ENCODE results near the gene TASOR2. TPM values are rescaled to one million over a fixed set of nuclear protein-coding genes. Genes with fewer than 3 reads are reported as not detected.

TASOR2 gene
- total RNA-seq, 1 experiment from 2014 or later = 80.3 TPM

- no peak for ATAC-seq
- BruUV-seq (replicated peaks) = no TSS peak
These were observed 38.6 kb upstream of the TASOR2 start for GRCh38 chr10:5645944-5646617.

More at GRCh38 chr10:5645944-5646617, 38.6 kb upstream of the TASOR2 start:
- Histone ChIP-seq H2AFZ (ENCODE audit: low read depth, low read length, poor library complexity, severe bottlenecking) (no peak overlapping the region), H3K27me3 (ENCODE audit: insufficient read depth, low read length) (no peaks in the 10 kb centered on the region), H3K9ac (ENCODE audit: low read length) (no peak overlapping the region), H3K4me2 (ENCODE audit: low read length) (no peak overlapping the region), H3K79me2 (ENCODE audit: insufficient read depth, low read length) (no peaks in the 10 kb centered on the region), H3K4me3 (replicated peaks in 1 of 2; ENCODE audit: low read depth in 1 of 2, low read length in 2 of 2) (no peak overlapping the region), H3K27ac (ENCODE audit: low read depth, low read length) (no peak overlapping the region), H4K20me1 (ENCODE audit: insufficient read depth) (no peaks in the 10 kb centered on the region), H3K9me3 (ENCODE audit: control insufficient read depth in 1 of 2, insufficient read depth in 1 of 2, low read depth in 1 of 2, low read length in 2 of 2) (no peaks in the 10 kb centered on the region), H3K4me1 (ENCODE audit: control insufficient read depth in 1 of 2, insufficient read depth in 2 of 2, low read length in 2 of 2) (no peaks in the 10 kb centered on the region), H3K9me2 (ENCODE audit: insufficient read depth) (no peaks in the 10 kb centered on the region), H3K36me3 (ENCODE audit: control insufficient read depth in 1 of 2, insufficient read depth in 2 of 2, low read length in 2 of 2) (peaks cover 0 to 6% of the 10 kb centered on the region in 2 experiments; a peak in 1 of 4 replicates)
- CTCF ChIA-PET = interaction anchor here (1.4 kb wide), 1 partner anchor 16 kb away, joined by 3 read pairs; no protein-coding TSS in a partner anchor
- POLR2A ChIA-PET = no interaction called here
- RAD21 ChIA-PET (ENCODE audit: low non-redundant PET in 1 of 2, low total read pairs in 2 of 2, uncharacterized antibody in 2 of 2, unreplicated experiment in 2 of 2) = no interaction called here
- no peak for DNase-seq (ENCODE audit: low read depth, low spot score)
- TF ChIP-seq EGR1 (IDR thresholded peaks at IDR 0.05; ENCODE audit: low read depth) (no peak), SP1 (IDR thresholded peaks at IDR 0.05; ENCODE audit: low read depth) (no peak), EZH2phosphoT487 (IDR thresholded peaks at IDR 0.05; ENCODE audit: borderline replicate concordance) (no peak), REST (IDR thresholded peaks at IDR 0.05; ENCODE audit: low read depth) (no peak), SIN3A (IDR thresholded peaks at IDR 0.05; ENCODE audit: low read depth) (no peak), CTCF (IDR thresholded peaks at IDR 0.05 in 2 of 3, conservative IDR thresholded peaks at IDR 0.05 in 1 of 3; ENCODE audit: borderline replicate concordance in 1 of 3, insufficient read depth in 1 of 3, low read depth in 2 of 3, low read length in 2 of 3) (no peak), JUND (IDR thresholded peaks at IDR 0.05) (no peak), ZBTB33 (IDR thresholded peaks at IDR 0.05; ENCODE audit: extremely low read depth, insufficient replicate concordance, low read length) (no peak), EZH2 (IDR thresholded peaks at IDR 0.05) (no peak), TCF7L2 (IDR thresholded peaks at IDR 0.05; ENCODE audit: borderline replicate concordance, extremely low read depth, insufficient read depth, insufficient read length) (no peak), ZNF274 (IDR thresholded peaks at IDR 0.05; ENCODE audit: low read depth, low read length) (no peak), POLR2AphosphoS5 (IDR thresholded peaks at IDR 0.05; ENCODE audit: low read depth, low read length) (no peak)
- intact Hi-C loops (cut with micrococcal nuclease) = no loop called here

Data from HCT116 (cell line).